GM18507 (cell line): ENCODE results near the gene RNF123.
"Not testable (repeated sequence)": the region's sequence is repeated elsewhere in the genome, so short reads cannot be mapped to it uniquely, and the experiment has no call there.

Source experiments
- DNase-seq: peaks from one replicate; pipeline ENCODE4 v3.0.0; 2011; ENCODE audit warnings: low read depth; ENCODE audit not compliant: insufficient read length; ENCODE audit errors: extremely low spot score
- FAIRE-seq: peaks from 2 replicates; lab custom pipeline; 2011; peaks lifted over from hg19 to GRCh38; lab: Jason Lieb, UNC

The RNF123 gene

GRCh38 chr3:49674497-49674983 is 14.8 kb upstream of the RNF123 start:
- FAIRE-seq: no peak

GRCh38 chr3:49675912-49676311 is 13.4 kb upstream of the RNF123 start:
- no peak for DNase-seq
- no peak for FAIRE-seq

More at GRCh38 chr3:49674497-49674983, 14.8 kb upstream of the RNF123 start:
- no peak for DNase-seq

GRCh38 chr3:49680493-49681231 is 8.7 kb upstream of the RNF123 start:
- DNase-seq (no peak), FAIRE-seq (no peak)

- FAIRE-seq (no peak), DNase-seq (no peak)
Measured at GRCh38 chr3:49681232-49681522, 8.2 kb upstream of the RNF123 start.

GRCh38 chr3:49681543-49681942 is 7.8 kb upstream of the RNF123 start:
- no peak for FAIRE-seq
- no peak for DNase-seq

GRCh38 chr3:49683162-49683561 is 6.2 kb upstream of the RNF123 start:
- no peak for FAIRE-seq
- no peak for DNase-seq

GRCh38 chr3:49684453-49684852 is 4.9 kb upstream of the RNF123 start:
- not testable (repeated sequence) for DNase-seq, FAIRE-seq

GRCh38 chr3:49685103-49685502 is 4.3 kb upstream of the RNF123 start:
- not testable (repeated sequence) for DNase-seq, FAIRE-seq

GRCh38 chr3:49685846-49686245 is 3.5 kb upstream of the RNF123 start:
- FAIRE-seq, DNase-seq: not testable (repeated sequence)

- not testable (repeated sequence) for FAIRE-seq, DNase-seq
Measured at GRCh38 chr3:49686346-49686745, 3.0 kb upstream of the RNF123 start.

GRCh38 chr3:49686769-49687423 is 2.5 kb upstream of the RNF123 start:
- DNase-seq: not testable (repeated sequence)

GRCh38 chr3:49687424-49687795 is 1.9 kb upstream of the RNF123 start:
- not testable (repeated sequence) for DNase-seq, FAIRE-seq

More at GRCh38 chr3:49686769-49687423, 2.5 kb upstream of the RNF123 start:
- not testable (repeated sequence) for FAIRE-seq

- FAIRE-seq, DNase-seq: not testable (repeated sequence)
Measured at GRCh38 chr3:49688338-49689045, 865 bp upstream of the RNF123 start.

- not testable (repeated sequence) for FAIRE-seq, DNase-seq
Measured at GRCh38 chr3:49689908-49690624, 709 bp downstream of the RNF123 start.

- not testable (repeated sequence) for FAIRE-seq, DNase-seq
Measured at GRCh38 chr3:49690856-49691255, 1.5 kb downstream of the RNF123 start.

GRCh38 chr3:49691481-49691880 is 2.1 kb downstream of the RNF123 start:
- FAIRE-seq, DNase-seq: not testable (repeated sequence)

GRCh38 chr3:49694409-49695070 is 5.2 kb downstream of the RNF123 start:
- not testable (repeated sequence) for DNase-seq, FAIRE-seq

GRCh38 chr3:49695350-49696015 is 6.1 kb downstream of the RNF123 start:
- DNase-seq, FAIRE-seq: not testable (repeated sequence)
